Lung (tissue), 13 donors: ENCODE measurements around the gene ZFC3H1. TPM values are rescaled to one million over a fixed set of nuclear protein-coding genes. Genes with fewer than 3 reads are reported as not detected.
A peak's percentile ranks its signal among the peaks of the same experiment; 100 is the strongest.

Experiments
- ATAC-seq: fragments of 200-7000 bp; cut with Tn5 transposase; one replicate; pipeline ENCODE4 v1.9.1; 2020; ENCODE audit warnings: moderate number of reproducible peaks; ENCODE audit not compliant: insufficient read depth, low FRiP score
- DNase-seq, 3 donors: peaks; one replicate each; pipeline ENCODE4 v3.0.0-alpha.2; 2013 to 2017
- H3K27ac ChIP-seq, 2 donors: one replicate each; pipeline ENCODE4 v1.5.1; 2013; ENCODE audit warnings: mild to moderate bottlenecking in 2 of 2, moderate library complexity in 2 of 2, control low read depth in 1 of 2, inconsistent platforms in 1 of 2, low read depth in 1 of 2, low read length in 1 of 2
- H3K27me3 ChIP-seq, 3 donors: one replicate each; pipeline ENCODE4 v1.5.1; 2013; ENCODE audit warnings: low read length in 2 of 3; ENCODE audit not compliant: control insufficient read depth in 3 of 3, insufficient read depth in 3 of 3
- H3K36me3 ChIP-seq, 4 donors: one replicate each; pipeline ENCODE4 v1.5.1; 2013; ENCODE audit warnings: low read length in 4 of 4, mild to moderate bottlenecking in 1 of 4, moderate library complexity in 1 of 4; ENCODE audit not compliant: control insufficient read depth in 4 of 4, insufficient read depth in 4 of 4
- H3K4me1 ChIP-seq, 5 donors: one replicate each; pipeline ENCODE4 v1.5.1; 2013; ENCODE audit warnings: low read length in 5 of 5, mild to moderate bottlenecking in 2 of 5, moderate library complexity in 1 of 5; ENCODE audit not compliant: control insufficient read depth in 5 of 5, insufficient read depth in 5 of 5
- H3K4me3 ChIP-seq: one replicate; pipeline ENCODE4 v1.5.1; 2013; ENCODE audit warnings: mild to moderate bottlenecking, control low read depth, moderate library complexity
- H3K9ac ChIP-seq, 2 donors: one replicate each; pipeline ENCODE4 v1.5.1; 2013; ENCODE audit warnings: low read length in 2 of 2, control low read depth in 1 of 2; ENCODE audit not compliant: insufficient read depth in 1 of 2
- H3K9me3 ChIP-seq, 4 donors: one replicate each; pipeline ENCODE4 v1.5.1; 2013; ENCODE audit warnings: low read length in 3 of 4, mild to moderate bottlenecking in 1 of 4, moderate library complexity in 1 of 4; ENCODE audit not compliant: control insufficient read depth in 4 of 4, insufficient read depth in 3 of 4
- WGBS, 2 donors: extraction: QIAGEN DNeasy Blood & Tissue Kit; methylation state at CpG; one replicate each; pipeline ENCODE4 v1.1.7; 2013; 5-methylcytosine and 5-hydroxymethylcytosine counted together
- polyA plus RNA-seq, 2 donors: library from polyadenylated mRNA; stranded (reverse); fragments of 200-250 nt; gene quantifications; one replicate each; pipeline ENCODE4 v1.2.1, GENCODE V29; 2013
- small RNA-seq: library from RNA; depleted of rRNA; stranded (forward); fragments of <200 nt; gene quantifications from one replicate; pipeline ENCODE3, GENCODE V24; 2014; ENCODE audit warnings: low replicate concordance
- total RNA-seq, 2 donors: library from RNA; depleted of rRNA in 1 of 2; stranded (reverse); fragments of >200 nt in 1 of 2; gene quantifications; one replicate each; pipeline ENCODE4 v1.2.1, GENCODE V29; 2014 to 2021
- TF ChIP-seq, protein P1 (sequence below): IDR thresholded peaks from 2 replicates; pipeline ENCODE4 v1.5.1; 2012; ENCODE audit warnings: mild to moderate bottlenecking; ENCODE audit errors: control extremely low read depth, extremely low read depth
- donor health status: control.
- donor health status: control.
- donor health status: Bipolar disorder and iron deficiency.
- donor health status: healthy.
- donor health status: DM: yes; HTN: yes; CAD: no.

ZFC3H1 gene
- total and polyA plus RNA-seq, 4 donors: 15.5 to 107 (median 29.6) TPM

DNA sequence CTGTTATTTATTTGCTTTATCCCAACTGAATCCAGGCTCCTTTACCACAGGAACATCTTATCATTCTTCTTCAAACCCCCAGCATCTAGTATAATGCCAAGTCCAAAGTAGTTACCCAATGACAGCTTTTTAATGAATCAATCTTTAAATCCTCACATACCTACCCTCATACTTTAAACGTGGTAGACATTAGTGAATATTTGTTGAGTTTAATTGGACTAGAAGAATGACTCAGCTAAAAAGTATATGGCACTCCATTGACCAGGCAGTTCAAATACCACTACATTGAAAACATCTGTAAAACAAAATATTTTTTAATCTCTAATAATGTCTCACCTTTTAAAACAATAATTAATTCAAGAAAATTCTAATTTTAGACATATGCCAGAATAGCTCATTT lies 98.1 kb downstream of the ZFC3H1 start:
- H3K4me1 ChIP-seq: peaks cover 0 to 8% (median 0%) of the 10 kb centered on the region in 5 donors
- no peak overlapping the region for H3K4me3 ChIP-seq
- TF ChIP-seq, protein P1, sequence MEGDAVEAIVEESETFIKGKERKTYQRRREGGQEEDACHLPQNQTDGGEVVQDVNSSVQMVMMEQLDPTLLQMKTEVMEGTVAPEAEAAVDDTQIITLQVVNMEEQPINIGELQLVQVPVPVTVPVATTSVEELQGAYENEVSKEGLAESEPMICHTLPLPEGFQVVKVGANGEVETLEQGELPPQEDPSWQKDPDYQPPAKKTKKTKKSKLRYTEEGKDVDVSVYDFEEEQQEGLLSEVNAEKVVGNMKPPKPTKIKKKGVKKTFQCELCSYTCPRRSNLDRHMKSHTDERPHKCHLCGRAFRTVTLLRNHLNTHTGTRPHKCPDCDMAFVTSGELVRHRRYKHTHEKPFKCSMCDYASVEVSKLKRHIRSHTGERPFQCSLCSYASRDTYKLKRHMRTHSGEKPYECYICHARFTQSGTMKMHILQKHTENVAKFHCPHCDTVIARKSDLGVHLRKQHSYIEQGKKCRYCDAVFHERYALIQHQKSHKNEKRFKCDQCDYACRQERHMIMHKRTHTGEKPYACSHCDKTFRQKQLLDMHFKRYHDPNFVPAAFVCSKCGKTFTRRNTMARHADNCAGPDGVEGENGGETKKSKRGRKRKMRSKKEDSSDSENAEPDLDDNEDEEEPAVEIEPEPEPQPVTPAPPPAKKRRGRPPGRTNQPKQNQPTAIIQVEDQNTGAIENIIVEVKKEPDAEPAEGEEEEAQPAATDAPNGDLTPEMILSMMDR: no peak
- ATAC-seq (no peak), DNase-seq (no peak)
- WGBS, 2 donors: 60 to 71% methylated on average over 1 of the region's 1 CpG
- no peak overlapping the region for H3K9ac ChIP-seq
- H3K36me3 ChIP-seq: no peaks in the 10 kb centered on the region
- H3K27ac ChIP-seq: no peak overlapping the region
- H3K9me3 ChIP-seq: no peaks in the 10 kb centered on the region
- no peaks in the 10 kb centered on the region for H3K27me3 ChIP-seq

DNA sequence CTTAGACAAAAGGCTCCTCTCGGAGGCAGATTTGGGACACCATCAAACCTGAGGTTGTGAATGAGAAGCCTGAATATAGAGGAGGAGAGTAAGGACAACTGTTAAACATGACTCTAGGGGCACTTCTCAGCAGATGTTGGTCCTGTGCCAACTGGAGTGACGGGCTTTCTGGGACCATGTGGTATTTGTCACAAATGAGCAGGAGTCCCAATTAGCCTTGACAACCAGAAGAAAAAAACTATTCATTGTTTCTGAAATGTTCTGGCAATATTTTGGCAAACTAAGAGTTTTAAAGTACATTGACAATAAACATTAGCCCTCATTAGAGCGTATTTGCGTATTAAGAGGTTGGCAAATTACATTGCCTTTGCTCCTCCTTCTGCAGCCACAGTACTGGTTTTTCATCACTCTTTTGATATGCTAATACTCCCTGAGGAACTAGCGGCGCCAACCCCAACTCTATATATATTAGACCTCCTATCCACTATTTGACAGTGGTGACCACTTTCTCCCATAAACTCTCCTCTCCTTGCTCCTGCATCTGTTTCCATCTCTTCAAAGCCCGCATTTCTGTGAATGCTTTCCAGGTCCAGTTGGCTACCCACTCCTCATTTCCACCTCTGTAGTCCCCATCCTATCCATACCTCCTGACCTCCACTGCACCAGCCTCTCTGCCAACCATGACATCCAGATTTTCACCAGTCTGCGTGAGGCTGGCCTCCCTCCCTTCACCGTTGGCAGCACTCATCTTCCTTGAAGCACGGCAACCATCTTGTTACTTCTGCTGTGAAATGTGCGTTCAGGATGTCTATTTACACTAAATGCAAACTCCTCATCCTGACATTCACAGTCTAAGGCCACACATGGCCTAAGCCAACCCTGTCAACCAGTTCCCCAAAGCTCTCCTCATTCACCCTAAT lies 100.7 kb downstream of the ZFC3H1 start:
- DNase-seq: peak; percentile 69 to 77 (median 69)
- no peak for ATAC-seq
- H3K9ac ChIP-seq: no peak overlapping the region
- no peak overlapping the region for H3K4me3 ChIP-seq
- no peak overlapping the region for H3K27ac ChIP-seq
- H3K27me3 ChIP-seq: no peaks in the 10 kb centered on the region
- H3K4me1 ChIP-seq: peaks cover 0 to 14% (median 0%) of the 10 kb centered on the region in 5 donors
- no peaks in the 10 kb centered on the region for H3K36me3 ChIP-seq
- no peaks in the 10 kb centered on the region for H3K9me3 ChIP-seq
- 76 to 79% methylated on average over 11 of the region's 11 CpGs for WGBS, 2 donors
- TF ChIP-seq, protein P1: no peak

Small RNAs within 50 kb of the gene (small RNA-seq; reads per million reads assigned to genes)
- not detected for gene RF00560

Other genes with a start within 250 kb of the ZFC3H1 start
- gene LGR5, start 224.1 kb downstream of the ZFC3H1 start, total RNA-seq: 1 to 10 TPM in 1 of 2 donors, under 1 TPM in 1; 0.15 to 1.4 TPM
- under 1 TPM; 0.06 to 0.28 TPM for gene LGR5, start 224.1 kb downstream of the ZFC3H1 start, polyA plus RNA-seq
- gene THAP2, start 453 bp upstream of the ZFC3H1 start, total RNA-seq: 10 to 100 TPM in 1 of 2 donors, 1 to 10 TPM in 1; 3.3 to 10.5 TPM
- gene THAP2, start 453 bp upstream of the ZFC3H1 start, polyA plus RNA-seq: 1 to 10 TPM; 2.7 to 5.0 TPM
- 10 to 100 TPM; 13.1 to 25.2 TPM for gene TMEM19, start 22.2 kb upstream of the ZFC3H1 start, total RNA-seq
- 10 to 100 TPM in 1 of 2 donors, 1 to 10 TPM in 1; 8.9 to 13.8 TPM for gene TMEM19, start 22.2 kb upstream of the ZFC3H1 start, polyA plus RNA-seq
- gene RAB21, start 91.0 kb upstream of the ZFC3H1 start, total RNA-seq: 10 to 100 TPM; 58.4 to 58.5 TPM
- gene RAB21, start 91.0 kb upstream of the ZFC3H1 start, polyA plus RNA-seq: 10 to 100 TPM; 11.8 to 43.1 TPM
- 10 to 100 TPM; 26.1 to 70.2 TPM for gene TBC1D15, start 175.9 kb upstream of the ZFC3H1 start, total RNA-seq
- 10 to 100 TPM; 23.5 to 29.6 TPM for gene TBC1D15, start 175.9 kb upstream of the ZFC3H1 start, polyA plus RNA-seq